Epithelial cell of esophagus (primary cell): ENCODE measurements around the gene C2orf68.

Source experiments
- DNase-seq: peaks from one replicate; pipeline ENCODE4 v3.0.0; 2010; ENCODE audit warnings: low read depth
- H3K4me3 ChIP-seq: 2 replicates; pipeline ENCODE4 v1.5.1; 2011; ENCODE audit warnings: mild to moderate bottlenecking, low read length, control low read depth
- CTCF ChIP-seq: IDR thresholded peaks from 2 replicates; pipeline ENCODE4 v1.5.1; 2011; ENCODE audit warnings: low read depth, mild to moderate bottlenecking, low read length, control low read depth, inconsistent platforms; ENCODE audit not compliant: insufficient read depth; ENCODE audit errors: missing control alignments

C2orf68 gene

GRCh38 chr2:85584857-85585780 is 26.7 kb downstream of the C2orf68 start:
- H3K4me3 ChIP-seq, result no peak overlapping the region
- peak; percentile 85 for DNase-seq
- no peak for TF ChIP-seq CTCF

DNA sequence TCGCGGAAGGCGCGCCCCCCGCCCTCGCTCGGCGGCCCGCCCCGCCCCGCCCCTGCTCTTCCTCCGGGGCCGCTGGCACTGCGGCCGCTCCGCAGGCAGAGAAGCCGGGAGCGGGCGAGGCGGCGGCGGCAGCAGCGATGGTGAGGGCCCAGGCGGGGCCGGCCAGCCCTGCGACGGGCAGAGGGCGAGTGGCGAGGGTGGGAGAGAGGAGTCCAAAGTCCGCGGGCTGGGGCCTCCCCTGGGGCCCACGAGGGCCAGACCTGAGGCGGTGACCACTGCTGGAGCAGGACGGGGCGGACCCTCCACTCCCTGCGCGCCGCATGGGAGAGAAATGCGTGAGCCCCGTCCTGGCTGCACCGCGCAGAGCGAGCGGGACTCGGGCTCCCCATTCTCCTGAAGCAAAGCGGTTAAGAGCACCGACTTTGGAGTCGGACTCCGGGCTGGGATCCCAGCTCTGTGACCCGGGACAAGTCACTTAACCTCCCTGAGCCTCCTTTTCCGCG is 27.5 kb downstream of the C2orf68 start, which contains the start of gene VAMP5:
Gene VAMP5 (plus strand): TSS at position 78 of the 503 bp plus-strand sequence. CDS start 60 bp downstream, at position 138.
- no peak for TF ChIP-seq CTCF
- no peak for DNase-seq
- no peak within 1 kb of the TSS for H3K4me3 ChIP-seq

DNA sequence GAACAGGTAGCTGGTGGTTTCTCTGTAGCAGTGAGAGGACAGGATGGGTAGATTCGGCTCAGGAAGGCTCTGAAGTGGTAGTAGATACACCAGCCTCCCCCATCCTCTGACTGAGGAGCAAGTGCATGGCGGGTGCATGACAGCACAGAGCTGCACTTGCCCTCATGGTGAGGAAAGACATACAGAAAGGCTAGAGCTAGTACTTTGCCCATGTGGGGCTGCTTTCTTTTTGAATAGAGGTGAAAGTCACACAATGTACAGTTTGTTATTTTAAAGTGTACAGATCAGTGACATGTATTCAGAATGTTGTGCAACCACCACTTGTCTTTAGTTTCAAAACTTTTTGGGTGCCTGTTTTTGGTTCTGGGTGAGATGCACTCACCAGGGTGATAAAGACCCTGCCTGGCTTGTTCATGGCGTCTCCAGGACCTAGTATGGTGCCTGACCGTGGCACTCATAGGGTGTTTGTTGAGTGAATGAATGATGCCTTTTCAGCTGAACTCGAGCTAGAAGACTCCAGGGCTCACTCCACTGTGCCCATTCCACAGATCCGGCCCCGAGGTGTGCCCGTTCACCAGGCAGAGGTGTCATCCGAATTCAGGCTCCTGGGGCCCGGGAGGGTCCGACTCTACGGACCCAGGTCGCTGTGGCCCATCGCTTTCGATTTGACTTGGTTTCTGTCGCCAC is 28.1 kb downstream of the C2orf68 start:
- H3K4me3 ChIP-seq, result no peak overlapping the region
- TF ChIP-seq CTCF, result no peak
- DNase-seq, result no peak

DNA sequence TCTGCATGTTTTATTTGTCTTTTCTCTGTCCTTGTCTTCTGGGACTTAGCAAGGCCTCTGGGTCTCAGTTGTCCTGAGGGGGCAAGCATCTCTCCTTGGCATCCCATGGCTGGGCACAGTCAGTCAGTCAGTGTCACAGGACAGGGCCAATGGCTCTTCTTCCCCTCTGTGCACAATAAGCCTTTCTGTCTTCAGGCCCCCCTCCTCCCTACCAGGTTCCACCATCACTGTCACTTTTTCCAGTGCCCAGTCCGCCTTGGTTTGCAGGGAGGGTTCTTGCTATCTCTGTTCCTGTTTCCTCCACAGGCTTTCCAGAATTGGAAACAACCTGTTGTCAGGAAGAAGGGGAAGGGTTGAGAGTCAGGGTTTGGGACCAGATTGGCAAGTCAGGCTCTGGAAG is 29.4 kb downstream of the C2orf68 start:
- no peak overlapping the region for H3K4me3 ChIP-seq
- no peak for TF ChIP-seq CTCF

DNA sequence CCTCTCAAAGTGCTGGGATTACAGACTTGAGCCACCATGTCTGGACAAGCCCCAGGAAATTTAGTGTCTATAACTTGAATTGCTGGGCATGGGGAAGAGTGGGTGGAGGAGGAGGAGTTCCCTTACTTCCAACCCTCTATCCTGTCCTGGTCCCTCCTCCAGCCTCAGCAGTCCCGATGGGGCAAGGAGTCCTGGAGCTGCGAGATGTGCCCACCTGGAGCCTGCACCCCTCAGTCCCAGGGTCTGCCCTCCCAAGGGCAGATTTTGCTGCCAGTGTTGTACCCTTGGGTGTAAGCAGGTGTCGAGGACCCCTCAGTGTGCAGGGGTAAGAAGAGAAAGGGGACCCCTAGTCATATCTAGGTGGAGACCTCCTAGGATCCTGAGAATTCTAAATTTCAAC is 31.7 kb downstream of the C2orf68 start:
- no peak for TF ChIP-seq CTCF
- DNase-seq, result no peak
- no peak overlapping the region for H3K4me3 ChIP-seq

More for the DNA sequence above, 29.4 kb downstream of the C2orf68 start:
- no peak for DNase-seq

DNA sequence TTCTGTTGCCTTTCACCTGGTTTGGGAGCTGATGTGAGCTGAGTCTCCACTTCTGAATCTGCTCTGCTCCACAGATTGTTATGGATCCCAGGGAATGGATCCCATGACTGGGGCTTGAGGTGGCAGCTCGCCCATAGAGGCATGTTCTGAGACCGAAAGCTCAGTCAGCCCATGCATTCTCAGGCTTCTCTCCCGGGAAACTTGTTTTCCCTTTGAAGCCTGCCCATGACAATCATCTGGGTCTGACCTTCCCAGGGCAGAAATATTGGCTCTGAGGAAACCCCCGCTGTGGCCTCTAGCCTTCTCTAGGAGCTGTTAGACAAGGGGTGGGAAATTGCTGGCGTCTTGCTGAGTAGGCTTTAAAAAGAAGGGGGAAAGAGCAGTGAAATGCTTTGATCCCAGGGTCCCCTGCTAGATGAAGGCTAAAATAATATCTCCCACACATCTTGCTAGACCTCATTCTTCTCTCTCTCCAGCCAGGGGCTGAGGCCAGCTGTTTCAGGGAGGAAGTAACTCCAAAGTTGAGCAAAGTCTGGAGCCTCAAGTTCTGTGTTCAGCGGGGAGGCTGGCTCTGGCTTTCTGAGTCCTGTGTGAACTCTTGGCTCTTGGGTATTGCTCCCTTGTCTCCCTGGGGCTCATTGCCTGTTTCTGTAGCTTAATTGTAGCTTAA is 32.5 kb downstream of the C2orf68 start:
- no peak for TF ChIP-seq CTCF
- peak overlapping the region; percentile 87 for H3K4me3 ChIP-seq
- no peak for DNase-seq
